ENCODE data around the gene PRR3. TPM values are rescaled to one million over a fixed set of nuclear protein-coding genes. Genes with fewer than 3 reads are reported as not detected.

The PRR3 gene
- total and polyA plus RNA-seq, 11 donors, result 1.9 to 4.5 (median 3.3) TPM

DNA sequence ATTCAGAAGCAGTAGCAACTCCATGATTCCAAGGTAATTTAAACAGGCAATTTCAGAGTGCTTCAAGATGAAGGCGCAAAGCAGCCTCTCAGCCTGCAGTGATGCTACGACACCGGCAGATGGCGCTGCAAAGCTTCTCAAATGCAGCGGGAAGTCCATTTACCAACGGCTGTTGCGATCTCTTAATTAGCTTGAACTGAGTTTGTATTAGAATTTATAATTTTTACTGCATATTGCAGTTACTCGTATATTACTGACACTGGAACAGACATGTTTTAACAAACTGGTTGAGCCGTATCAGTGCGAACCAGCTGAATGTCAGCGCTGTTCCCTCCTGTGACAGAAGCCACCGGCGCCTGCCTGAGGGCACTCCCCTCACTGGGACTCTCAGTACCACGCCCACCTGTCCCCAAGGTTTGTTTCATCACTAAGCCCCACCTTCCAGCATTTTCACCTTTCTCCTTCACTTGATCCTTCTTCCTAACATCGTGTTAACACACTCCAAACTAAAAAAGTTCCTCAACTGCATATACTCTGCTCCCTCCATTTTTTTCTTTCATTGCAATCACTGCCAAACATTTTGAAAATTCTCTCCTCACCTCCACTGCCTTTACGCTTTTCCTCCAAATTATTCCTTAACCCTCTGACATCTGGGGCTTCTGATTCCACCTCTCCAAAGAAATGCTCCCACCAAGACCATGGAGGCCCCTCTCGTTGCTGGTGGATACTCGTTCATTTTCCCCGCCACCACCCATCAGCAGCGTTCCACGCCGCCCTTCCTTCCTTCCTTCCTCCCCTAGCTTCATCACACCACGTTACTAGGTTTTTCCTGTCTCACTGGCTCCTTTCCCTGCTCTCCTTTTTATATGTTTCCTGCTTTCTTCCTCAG is 15.3 kb upstream of the PRR3 start:
- Histone ChIP-seq H3K9me3 (no peaks in the 10 kb centered on the region), H3K36me3 (peaks cover 0 to 16% (median 14%) of the 10 kb centered on the region in 9 donors), H3K27me3 (no peaks in the 10 kb centered on the region), H3K4me3 (peak overlapping the region in 11 of 12 donors; percentile 22 to 54 (median 44)), H3K4me1 (peaks cover 0 to 32% (median 9%) of the 10 kb centered on the region in 12 donors), H3K27ac (peak overlapping the region; percentile 1 to 80 (median 63))
- ATAC-seq (peak; percentile 63 to 82 (median 72)), DNase-seq (peak; percentile 69 to 86 (median 77))
- intact Hi-C loops (cut with DNase I), result loop anchor here (1.0 to 10.0 kb wide), 10 partner anchors 52 to 183 kb away; partner anchors contain the start of genes HLA-E (in 3 of the 10), DHX16 (in 2 of the 10) and TUBB (in 1 of the 10)
- TF ChIP-seq POLR2A (IDR thresholded peaks at IDR 0.05), result no peak
- TF ChIP-seq, protein P1, sequence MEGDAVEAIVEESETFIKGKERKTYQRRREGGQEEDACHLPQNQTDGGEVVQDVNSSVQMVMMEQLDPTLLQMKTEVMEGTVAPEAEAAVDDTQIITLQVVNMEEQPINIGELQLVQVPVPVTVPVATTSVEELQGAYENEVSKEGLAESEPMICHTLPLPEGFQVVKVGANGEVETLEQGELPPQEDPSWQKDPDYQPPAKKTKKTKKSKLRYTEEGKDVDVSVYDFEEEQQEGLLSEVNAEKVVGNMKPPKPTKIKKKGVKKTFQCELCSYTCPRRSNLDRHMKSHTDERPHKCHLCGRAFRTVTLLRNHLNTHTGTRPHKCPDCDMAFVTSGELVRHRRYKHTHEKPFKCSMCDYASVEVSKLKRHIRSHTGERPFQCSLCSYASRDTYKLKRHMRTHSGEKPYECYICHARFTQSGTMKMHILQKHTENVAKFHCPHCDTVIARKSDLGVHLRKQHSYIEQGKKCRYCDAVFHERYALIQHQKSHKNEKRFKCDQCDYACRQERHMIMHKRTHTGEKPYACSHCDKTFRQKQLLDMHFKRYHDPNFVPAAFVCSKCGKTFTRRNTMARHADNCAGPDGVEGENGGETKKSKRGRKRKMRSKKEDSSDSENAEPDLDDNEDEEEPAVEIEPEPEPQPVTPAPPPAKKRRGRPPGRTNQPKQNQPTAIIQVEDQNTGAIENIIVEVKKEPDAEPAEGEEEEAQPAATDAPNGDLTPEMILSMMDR (IDR thresholded peaks at IDR 0.05), result peak; percentile 94 to 100 (median 99)
- WGBS, 4 donors, result 11 to 12% (median 11%) methylated on average over 23 of the region's 23 CpGs

DNA sequence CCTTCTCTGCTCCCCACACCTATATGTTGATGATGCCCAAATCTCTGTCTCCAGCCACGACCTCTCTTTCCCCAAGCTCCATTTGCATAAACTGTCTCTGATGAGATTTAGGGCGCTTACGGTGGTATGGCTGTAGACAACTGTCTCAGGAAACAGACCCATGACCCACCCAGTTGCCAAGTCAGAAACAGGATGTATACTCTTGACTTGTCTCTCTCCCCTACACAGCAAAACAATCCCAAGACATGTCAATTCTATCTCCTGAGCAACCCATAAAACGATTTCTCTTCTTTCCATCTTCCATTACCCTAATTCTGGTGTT is 14.7 kb upstream of the PRR3 start:
- 18 to 23% (median 20%) methylated on average over 4 of the region's 4 CpGs for WGBS, 4 donors
- TF ChIP-seq POLR2A (IDR thresholded peaks at IDR 0.05), result no peak
- Histone ChIP-seq H3K9me3 (no peaks in the 10 kb centered on the region), H3K27me3 (no peaks in the 10 kb centered on the region), H3K4me1 (peaks cover 0 to 32% (median 9%) of the 10 kb centered on the region in 12 donors), H3K27ac (peak overlapping the region in 11 of 12 donors; percentile 1 to 80 (median 63)), H3K36me3 (peaks cover 0 to 22% (median 20%) of the 10 kb centered on the region in 9 donors), H3K4me3 (peak overlapping the region in 6 of 12 donors; percentile 25 to 54 (median 42))
- DNase-seq, result no peak
- intact Hi-C loops (cut with DNase I), result loop anchor here (1.0 to 10.0 kb wide), 10 partner anchors 52 to 182 kb away; partner anchors contain the start of genes HLA-E (in 3 of the 10), DHX16 (in 2 of the 10) and TUBB (in 1 of the 10)
- peak in 2 of 4 donors; percentile 5 to 57 for ATAC-seq

DNA sequence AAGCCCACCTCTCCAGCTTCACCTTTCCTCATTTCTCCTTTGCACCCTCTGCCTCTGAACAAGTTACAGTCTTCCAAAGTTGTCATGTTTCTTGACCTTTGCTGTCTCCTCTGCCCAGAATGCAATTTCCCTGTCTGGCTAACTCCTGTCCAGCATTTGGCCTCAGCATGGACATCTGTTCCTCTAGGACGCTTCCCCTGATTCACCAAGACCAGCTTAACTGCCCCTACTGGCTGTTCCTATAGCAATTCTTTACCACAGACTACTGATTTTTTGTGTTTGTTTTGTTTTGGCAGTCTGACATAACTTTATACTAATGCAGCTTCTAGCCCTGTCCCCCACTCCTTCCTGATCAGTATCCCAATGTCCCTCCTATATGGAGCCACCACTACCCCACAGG is 14.2 kb upstream of the PRR3 start:
- ATAC-seq (no peak), DNase-seq (no peak)
- H3K36me3 ChIP-seq, result peaks cover 0 to 26% (median 25%) of the 10 kb centered on the region in 9 donors
- H3K9me3 ChIP-seq, result no peaks in the 10 kb centered on the region
- no peaks in the 10 kb centered on the region for H3K27me3 ChIP-seq
- TF ChIP-seq POLR2A (IDR thresholded peaks at IDR 0.05), result no peak
- TF ChIP-seq, protein P1 (IDR thresholded peaks at IDR 0.05), result peak in 1 of 12 donors; percentile 5
- H3K27ac ChIP-seq, result peak overlapping the region in 10 of 12 donors; percentile 1 to 80 (median 63)
- peaks cover 0 to 32% (median 9%) of the 10 kb centered on the region in 12 donors for H3K4me1 ChIP-seq
- no peak overlapping the region for H3K4me3 ChIP-seq
- intact Hi-C loops (cut with DNase I), result loop anchor here (1.0 to 10.0 kb wide), 10 partner anchors 52 to 182 kb away; partner anchors contain the start of genes HLA-E (in 3 of the 10), DHX16 (in 2 of the 10) and TUBB (in 1 of the 10)
- 63 to 79% (median 66%) methylated on average over 1 of the region's 1 CpG for WGBS, 4 donors

DNA sequence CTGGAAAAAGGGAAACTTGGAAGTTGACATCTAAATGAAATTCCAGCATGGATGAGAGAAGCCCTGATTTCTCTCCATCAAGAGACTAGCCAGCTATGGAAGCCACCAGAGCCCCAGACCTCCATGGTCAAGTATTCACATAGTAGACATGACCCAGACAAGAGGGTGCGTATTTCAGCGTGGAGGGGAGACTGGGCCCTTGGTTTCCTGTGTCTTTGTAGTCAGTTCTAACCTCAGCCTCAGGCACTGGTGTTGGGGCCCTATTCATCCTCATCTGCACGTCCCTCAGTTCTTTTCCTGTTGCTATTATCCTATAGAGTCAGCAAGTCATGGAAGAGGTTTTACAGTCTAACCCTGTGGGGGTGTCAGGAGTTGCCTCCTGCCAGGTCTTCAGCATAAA is 13.3 kb upstream of the PRR3 start:
- H3K27me3 ChIP-seq, result no peaks in the 10 kb centered on the region
- H3K36me3 ChIP-seq, result peaks cover 0 to 35% (median 34%) of the 10 kb centered on the region in 9 donors
- no peak for TF ChIP-seq POLR2A (IDR thresholded peaks at IDR 0.05)
- TF ChIP-seq, protein P1 (IDR thresholded peaks at IDR 0.05), result no peak
- intact Hi-C loops (cut with DNase I), result loop anchor here (1.0 to 10.0 kb wide), 11 partner anchors 51 to 181 kb away; partner anchors contain the start of genes DHX16 (in 2 of the 10), HLA-E (in 2 of the 10) and TUBB (in 1 of the 10)
- peak overlapping the region in 1 of 12 donors; percentile 53 for H3K27ac ChIP-seq
- WGBS, 4 donors, result 70 to 88% (median 82%) methylated on average over 3 of the region's 3 CpGs
- no peaks in the 10 kb centered on the region for H3K9me3 ChIP-seq
- H3K4me3 ChIP-seq, result no peak overlapping the region
- peaks cover 0 to 32% (median 9%) of the 10 kb centered on the region in 12 donors for H3K4me1 ChIP-seq
- no peak for DNase-seq
- ATAC-seq, result no peak

All from heart left ventricle (tissue), 16 donors.